Loucy (cell line): Measurements from ENCODE around the gene DMBT1.

ENCODE experiments used
- CTCF ChIP-seq: fragments of 200-600 bp; sonication (generic); conservative IDR thresholded peaks from 2 replicates; pipeline ENCODE4 v1.5.1; 2014; ENCODE audit warnings: mild to moderate bottlenecking, antibody characterized with exemption, low read length
- EZH2phosphoT487 ChIP-seq: fragments of 200-600 bp; IDR thresholded peaks from 2 replicates; pipeline ENCODE4 v1.6.1; 2018; ENCODE audit warnings: antibody characterized with exemption, mild to moderate bottlenecking, moderate library complexity, borderline replicate concordance

- TF ChIP-seq EZH2phosphoT487: no peak
- no peak for TF ChIP-seq CTCF
Observed at GRCh38 chr10:122549636-122550035, 10.9 kb upstream of the DMBT1 start.
